ENCODE data around the gene GPR39.
"Not testable (repeated sequence)": the region's sequence is repeated elsewhere in the genome, so short reads cannot be mapped to it uniquely, and the experiment has no call there.

Gene GPR39

DNA sequence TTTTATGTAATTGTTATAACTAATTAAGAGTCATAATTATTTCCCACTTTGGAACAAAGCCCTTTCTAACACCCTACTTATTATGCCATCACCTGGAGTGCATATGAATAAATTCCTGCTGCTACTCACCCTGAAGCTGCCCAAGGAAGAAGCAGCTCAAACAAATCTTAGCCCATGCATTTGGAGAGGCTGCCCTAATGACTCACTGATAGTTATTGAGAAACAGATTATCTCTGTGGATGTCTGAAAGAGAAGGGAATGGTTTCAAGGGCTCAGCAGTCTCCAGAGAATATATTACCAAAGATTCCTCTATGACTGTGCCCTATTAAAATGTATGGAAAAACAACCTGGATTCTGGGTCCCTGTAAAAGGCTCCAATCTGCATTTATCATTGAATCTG, 81.0 kb downstream of the GPR39 start:
- DNase-seq (ENCODE audit: low read depth) = no peak

- DNase-seq (ENCODE audit: low read depth) = no peak
Measured at GRCh38 chr2:132503701-132504100, 87.1 kb downstream of the GPR39 start.

GRCh38 chr2:132515010-132515409, 98.4 kb downstream of the GPR39 start:
- DNase-seq (ENCODE audit: low read depth) = no peak

DNA sequence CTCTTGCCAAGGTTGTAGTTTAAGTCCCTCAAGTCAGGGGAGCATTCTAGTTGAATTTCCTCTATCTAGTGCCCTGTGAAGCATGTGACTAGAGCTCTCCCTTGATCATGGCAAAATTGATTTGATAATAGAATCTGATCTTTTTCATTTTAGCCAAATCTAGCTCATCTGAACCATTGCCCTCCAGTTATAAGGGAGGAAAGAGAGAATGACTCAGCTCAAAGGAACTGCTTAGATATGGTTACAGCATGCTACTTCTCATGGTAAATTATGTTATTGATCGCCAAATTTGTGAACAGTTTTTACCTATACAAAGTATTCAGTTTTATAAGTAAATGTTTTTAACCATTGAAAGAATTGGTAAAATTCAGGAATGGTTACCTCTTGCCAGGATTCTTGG, 100.8 kb downstream of the GPR39 start:
- DNase-seq (ENCODE audit: low read depth) = no peak

DNA sequence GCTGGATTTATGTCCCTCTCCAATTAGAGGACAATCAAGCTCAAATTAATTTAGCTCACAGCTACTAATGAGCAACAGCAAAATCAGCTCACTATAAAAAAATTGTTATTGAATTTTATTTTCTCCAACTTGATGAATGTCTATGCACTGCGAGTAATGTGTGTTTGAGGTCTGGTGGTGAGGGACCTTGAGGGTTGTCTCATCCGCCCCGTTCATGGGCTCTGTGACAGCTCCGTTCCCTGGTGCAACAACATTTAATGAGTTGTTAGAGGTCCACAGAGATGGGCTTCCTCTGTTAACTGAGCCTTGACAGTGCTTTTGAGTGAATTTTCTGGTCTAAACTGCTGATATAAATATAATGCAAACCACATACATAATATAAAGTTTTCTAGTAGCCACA, 101.7 kb downstream of the GPR39 start:
- no peak for DNase-seq (ENCODE audit: low read depth)

- DNase-seq (ENCODE audit: low read depth) = no peak
Measured at GRCh38 chr2:132519566-132519965, 103.0 kb downstream of the GPR39 start.

GRCh38 chr2:132521341-132521740, 104.7 kb downstream of the GPR39 start:
- no peak for DNase-seq (ENCODE audit: low read depth)

- DNase-seq (ENCODE audit: low read depth) = no peak
Measured at GRCh38 chr2:132522901-132523300, 106.3 kb downstream of the GPR39 start.

DNA sequence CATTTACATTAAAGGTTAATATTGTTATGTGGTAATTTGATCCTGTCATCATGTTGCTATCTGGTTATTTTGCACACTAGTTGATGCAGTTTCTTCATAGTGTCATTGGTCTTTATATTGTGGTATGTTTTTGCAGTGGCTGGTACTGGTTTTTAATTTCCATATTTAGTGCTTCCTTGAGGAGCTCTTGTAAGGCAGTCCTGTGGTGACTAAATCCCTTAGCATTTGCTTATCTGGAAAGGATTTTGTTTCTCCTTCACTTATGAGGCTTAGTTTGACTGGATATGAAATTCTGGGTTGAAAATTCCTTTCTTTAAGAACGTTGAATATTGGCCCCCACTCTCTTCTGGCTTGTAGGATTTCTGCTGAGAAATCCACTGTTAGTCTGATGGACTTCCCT, 120.5 kb downstream of the GPR39 start:
- not testable (repeated sequence) for DNase-seq (ENCODE audit: low read depth)

- no peak for DNase-seq (ENCODE audit: low read depth)
Measured at GRCh38 chr2:132538331-132538855, 121.8 kb downstream of the GPR39 start.

DNA sequence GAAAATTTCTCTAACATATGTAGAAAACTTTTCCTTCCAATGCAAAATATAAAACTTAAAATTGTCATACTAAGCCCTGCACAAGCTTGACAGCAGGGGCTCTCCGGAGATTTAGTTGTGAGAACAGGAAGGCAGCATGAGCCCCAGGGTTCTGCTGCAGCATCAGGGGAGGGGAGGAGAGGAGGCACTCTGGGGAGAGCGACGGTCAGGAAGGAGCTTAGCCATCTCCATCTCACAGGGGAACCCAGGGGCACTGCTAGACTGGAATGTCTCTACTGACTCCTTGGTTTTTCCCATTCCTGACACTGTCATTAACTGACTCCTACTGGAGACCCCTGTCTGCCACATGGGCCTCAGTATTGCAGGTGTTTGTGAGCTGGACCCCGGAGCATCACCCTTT, 123.6 kb downstream of the GPR39 start:
- DNase-seq (ENCODE audit: low read depth) = no peak

GRCh38 chr2:132542953-132543569, 126.5 kb downstream of the GPR39 start:
- DNase-seq (ENCODE audit: low read depth) = no peak

DNA sequence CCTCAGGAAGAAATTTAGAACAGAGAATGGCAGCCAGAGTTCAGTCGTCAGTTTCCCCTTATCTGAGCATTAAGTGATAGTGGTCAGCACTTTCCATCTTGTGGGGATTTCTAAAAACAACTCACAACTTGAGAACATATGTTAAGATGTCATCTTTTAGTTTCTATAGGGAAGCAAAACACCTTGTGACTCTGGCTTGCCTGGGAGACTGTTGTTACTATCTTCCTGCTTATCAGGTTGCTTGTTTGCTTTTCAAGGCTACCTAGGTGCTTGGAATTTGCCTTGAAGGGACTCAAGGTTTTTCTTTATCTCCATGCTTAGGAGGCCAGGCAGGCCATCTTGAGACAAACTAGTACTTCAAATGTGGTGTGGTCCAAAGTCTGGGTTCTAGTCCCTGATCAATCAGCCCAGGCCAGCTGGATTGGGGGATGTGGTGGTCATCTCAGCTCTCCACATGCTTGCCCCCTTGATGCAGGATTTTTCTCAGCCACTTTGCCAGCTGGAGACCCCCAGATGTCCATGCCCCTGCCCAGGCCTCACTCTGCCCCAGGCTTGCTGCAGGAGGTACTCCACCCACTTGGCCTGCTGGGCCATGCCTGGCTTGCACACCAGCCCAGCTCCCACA, 127.5 kb downstream of the GPR39 start:
- DNase-seq (ENCODE audit: low read depth) = no peak

DNA sequence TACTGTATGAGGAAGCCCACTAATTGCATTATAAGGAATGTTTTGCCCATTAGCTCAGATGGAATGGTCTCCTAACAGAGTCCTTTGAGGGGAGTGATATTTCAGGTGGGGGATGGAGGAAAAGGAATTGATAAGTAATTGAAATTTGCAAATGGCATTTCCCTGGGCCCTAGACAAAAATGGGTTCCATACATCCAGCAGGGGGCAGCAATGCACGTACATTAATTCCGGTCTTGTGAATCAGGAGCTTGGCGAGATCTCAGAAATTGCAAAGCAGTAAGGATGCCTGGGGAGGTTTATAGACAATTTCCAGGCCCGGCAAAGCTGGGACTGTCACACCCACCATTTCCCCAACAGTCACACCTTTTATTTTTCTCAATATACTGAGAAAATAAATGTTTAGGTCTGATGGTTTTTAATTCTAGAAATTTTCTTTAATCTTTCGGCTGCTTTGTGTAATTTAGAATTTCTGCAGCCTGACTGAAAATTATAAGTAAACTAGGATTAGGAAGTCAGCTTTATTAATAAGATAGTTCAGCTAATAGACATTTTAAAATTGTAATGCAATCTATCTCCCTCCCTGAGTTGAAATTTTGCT, 130.6 kb downstream of the GPR39 start:
- no peak for DNase-seq (ENCODE audit: low read depth)

GRCh38 chr2:132549935-132550670, 133.5 kb downstream of the GPR39 start:
- no peak for DNase-seq (ENCODE audit: low read depth)

DNA sequence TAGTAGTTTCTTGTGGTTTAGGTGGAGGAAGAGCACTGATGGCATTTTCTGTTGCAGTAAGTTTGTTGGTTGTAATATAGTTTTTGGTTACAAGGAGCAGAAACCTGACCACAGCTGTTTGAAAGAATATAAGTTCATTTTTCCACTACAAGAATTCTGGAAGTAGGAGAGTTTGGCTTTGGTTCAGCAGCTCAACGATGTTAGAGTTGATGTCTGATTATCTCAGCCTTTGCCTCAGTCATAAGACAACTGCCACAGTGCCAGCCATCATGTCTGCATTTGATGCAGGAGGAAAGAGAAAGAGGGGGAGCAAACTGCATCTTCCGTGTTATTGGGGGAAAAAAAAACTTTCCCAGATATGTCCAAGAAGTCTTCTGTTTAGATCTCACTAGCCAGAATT, 134.3 kb downstream of the GPR39 start:
- no peak for DNase-seq (ENCODE audit: low read depth)

GRCh38 chr2:132557694-132558093, 141.1 kb downstream of the GPR39 start:
- no peak for DNase-seq (ENCODE audit: low read depth)

DNA sequence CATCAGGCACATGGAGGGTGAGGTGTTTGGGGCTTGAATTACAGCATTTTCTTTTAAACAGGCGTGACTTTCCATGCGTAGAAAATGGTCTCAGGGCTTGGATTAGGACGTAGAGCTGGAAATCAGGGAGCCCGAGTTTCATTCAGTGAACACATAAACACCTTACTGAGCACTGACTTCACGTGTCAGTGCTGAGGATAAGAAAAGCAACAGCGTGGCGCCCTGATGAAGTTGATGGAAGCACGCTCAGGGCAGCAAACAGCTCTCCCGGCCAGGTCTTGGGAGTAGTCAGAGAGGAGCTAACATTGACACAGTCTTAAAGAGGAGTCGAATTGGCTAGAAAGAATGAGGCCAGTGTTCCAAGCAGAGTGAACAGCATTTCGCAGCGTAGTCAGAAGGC, 142.7 kb downstream of the GPR39 start:
- no peak for DNase-seq (ENCODE audit: low read depth)

- DNase-seq (ENCODE audit: low read depth) = no peak
Measured at GRCh38 chr2:132559921-132560320, 143.3 kb downstream of the GPR39 start.

- DNase-seq (ENCODE audit: low read depth) = no peak
Measured at GRCh38 chr2:132560562-132560961, 144.0 kb downstream of the GPR39 start.

DNA sequence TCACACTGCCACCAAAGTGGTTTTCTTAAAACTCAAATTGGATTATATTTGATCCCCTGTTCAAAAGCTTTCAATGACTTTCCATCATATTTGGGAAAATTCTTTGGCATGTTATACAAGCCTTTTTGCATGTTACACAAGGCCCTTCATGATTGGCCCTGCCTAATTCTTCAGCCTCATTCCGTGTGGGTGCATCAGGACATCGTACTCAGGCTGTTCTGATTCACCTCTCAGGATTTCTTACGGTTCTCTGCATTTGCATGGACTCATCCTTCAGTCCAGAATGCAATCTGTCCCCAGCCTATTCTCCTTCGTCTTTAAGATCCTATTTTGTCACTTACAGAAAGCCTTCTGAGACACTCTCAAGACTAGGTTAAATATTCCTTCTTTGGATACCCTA, 145.6 kb downstream of the GPR39 start:
- no peak for DNase-seq (ENCODE audit: low read depth)

DNA sequence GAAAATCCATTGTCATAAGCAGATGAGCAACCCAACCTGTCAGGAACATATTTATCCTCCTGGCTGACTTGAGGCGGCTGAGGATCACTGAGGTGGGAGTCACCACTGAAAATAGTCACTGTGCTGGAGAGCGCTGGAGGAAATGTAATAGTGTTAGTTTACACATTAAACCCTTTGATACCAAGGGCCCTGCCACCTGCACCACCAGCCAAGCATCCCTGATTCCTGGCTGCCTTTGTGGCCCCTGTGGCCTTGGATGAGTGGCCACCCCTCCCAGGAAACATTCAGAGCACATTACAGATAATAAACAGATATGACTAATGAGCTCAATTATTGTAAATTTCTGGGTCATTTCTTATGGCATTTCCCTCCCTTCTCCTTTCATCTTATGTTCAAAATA, 147.5 kb downstream of the GPR39 start:
- no peak for DNase-seq (ENCODE audit: low read depth)

DNA sequence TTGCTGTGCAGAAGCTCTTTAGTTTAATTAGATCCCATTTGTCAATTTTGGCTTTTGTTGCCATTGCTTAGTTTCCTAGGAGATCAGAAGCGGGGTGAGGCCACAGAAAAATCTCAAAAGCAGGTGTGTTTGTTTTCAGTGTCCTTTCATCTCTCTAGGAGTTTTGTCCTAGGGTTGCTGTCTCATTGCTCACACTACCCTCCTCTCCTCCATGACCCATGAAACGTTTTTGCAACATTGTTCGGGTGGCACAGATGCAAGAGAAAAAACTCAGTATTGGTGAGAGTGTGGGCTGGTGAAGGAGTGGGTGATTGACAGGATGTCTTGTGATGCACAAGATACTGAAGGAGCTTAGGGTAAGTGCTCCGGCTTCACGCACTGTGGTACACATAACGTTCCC, 149.8 kb downstream of the GPR39 start:
- DNase-seq (ENCODE audit: low read depth) = no peak

Data from CMK (cell line).